GM11168 (cell line): ENCODE data around the gene DPP6.

Experiments
- in situ Hi-C: fragments of 300-500 bp; cut with MboI; formaldehyde crosslinking; loops from one replicate; pipeline ENCODE4 v1.12.0; 2022; ENCODE audit warnings: low sequenced_read_pairs; ENCODE audit not compliant: unreplicated experiment

The DPP6 gene

GRCh38 chr7:154577141-154577873 lies 525.1 kb downstream of the DPP6 start:
- in situ Hi-C loops, result no loop called here

- in situ Hi-C loops, result no loop called here
These were observed 526.1 kb downstream of the DPP6 start for GRCh38 chr7:154578336-154578735.

- in situ Hi-C loops, result no loop called here
These were observed 527.5 kb downstream of the DPP6 start for GRCh38 chr7:154579711-154580110.

- in situ Hi-C loops, result no loop called here
These were observed 529.2 kb downstream of the DPP6 start for GRCh38 chr7:154581251-154581890.

GRCh38 chr7:154583454-154583853 lies 531.3 kb downstream of the DPP6 start:
- in situ Hi-C loops, result no loop called here

GRCh38 chr7:154584352-154585252 lies 532.4 kb downstream of the DPP6 start:
- in situ Hi-C loops, result no loop called here

- in situ Hi-C loops, result no loop called here
These were observed 535.6 kb downstream of the DPP6 start for GRCh38 chr7:154587792-154588191.

GRCh38 chr7:154591544-154591943 lies 539.3 kb downstream of the DPP6 start:
- in situ Hi-C loops, result no loop called here

GRCh38 chr7:154592388-154592787 lies 540.2 kb downstream of the DPP6 start:
- in situ Hi-C loops, result no loop called here

GRCh38 chr7:154598396-154598795 lies 546.2 kb downstream of the DPP6 start:
- in situ Hi-C loops, result no loop called here

GRCh38 chr7:154598864-154599263 lies 546.7 kb downstream of the DPP6 start:
- in situ Hi-C loops, result no loop called here

- in situ Hi-C loops, result no loop called here
These were observed 558.7 kb downstream of the DPP6 start for GRCh38 chr7:154610903-154611302.

- in situ Hi-C loops, result no loop called here
These were observed 561.6 kb downstream of the DPP6 start for GRCh38 chr7:154613811-154614210.

GRCh38 chr7:154620141-154620755 lies 568.0 kb downstream of the DPP6 start:
- in situ Hi-C loops, result no loop called here

GRCh38 chr7:154623399-154623798 lies 571.2 kb downstream of the DPP6 start:
- in situ Hi-C loops, result no loop called here

GRCh38 chr7:154627646-154628290 lies 575.6 kb downstream of the DPP6 start:
- in situ Hi-C loops, result no loop called here

- in situ Hi-C loops, result no loop called here
These were observed 576.4 kb downstream of the DPP6 start for GRCh38 chr7:154628556-154628955.

GRCh38 chr7:154631162-154631561 lies 579.0 kb downstream of the DPP6 start:
- in situ Hi-C loops, result no loop called here

- in situ Hi-C loops, result no loop called here
These were observed 581.4 kb downstream of the DPP6 start for GRCh38 chr7:154633641-154634040.

- in situ Hi-C loops, result no loop called here
These were observed 586.1 kb downstream of the DPP6 start for GRCh38 chr7:154638286-154638685.
